ENCODE results near the gene KRABD2.

DNA sequence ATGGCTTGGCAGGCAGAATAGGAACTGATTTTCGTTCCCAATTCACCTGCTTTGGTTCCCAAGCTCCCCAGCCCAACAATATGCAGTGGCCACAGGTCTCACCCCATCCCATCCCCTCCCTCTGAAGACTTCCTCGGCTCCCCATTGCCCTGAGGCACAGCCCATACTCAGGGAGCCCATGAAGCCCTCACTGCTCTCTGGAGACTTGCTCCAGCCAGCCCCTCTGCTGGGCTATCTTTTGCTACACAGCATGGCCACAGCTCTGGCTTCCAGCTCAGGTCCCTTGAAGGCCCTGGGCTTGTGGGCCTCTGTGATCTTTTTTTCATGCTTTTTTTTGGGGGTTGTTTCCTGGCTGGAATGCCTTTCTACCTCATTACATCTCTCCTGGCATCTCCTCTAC, 29.7 kb upstream of the KRABD2 start:
- no peak for TF ChIP-seq EZH2 (IDR thresholded peaks at IDR 0.05; ENCODE audit: borderline replicate concordance, low read length)
- TF ChIP-seq, protein P1, sequence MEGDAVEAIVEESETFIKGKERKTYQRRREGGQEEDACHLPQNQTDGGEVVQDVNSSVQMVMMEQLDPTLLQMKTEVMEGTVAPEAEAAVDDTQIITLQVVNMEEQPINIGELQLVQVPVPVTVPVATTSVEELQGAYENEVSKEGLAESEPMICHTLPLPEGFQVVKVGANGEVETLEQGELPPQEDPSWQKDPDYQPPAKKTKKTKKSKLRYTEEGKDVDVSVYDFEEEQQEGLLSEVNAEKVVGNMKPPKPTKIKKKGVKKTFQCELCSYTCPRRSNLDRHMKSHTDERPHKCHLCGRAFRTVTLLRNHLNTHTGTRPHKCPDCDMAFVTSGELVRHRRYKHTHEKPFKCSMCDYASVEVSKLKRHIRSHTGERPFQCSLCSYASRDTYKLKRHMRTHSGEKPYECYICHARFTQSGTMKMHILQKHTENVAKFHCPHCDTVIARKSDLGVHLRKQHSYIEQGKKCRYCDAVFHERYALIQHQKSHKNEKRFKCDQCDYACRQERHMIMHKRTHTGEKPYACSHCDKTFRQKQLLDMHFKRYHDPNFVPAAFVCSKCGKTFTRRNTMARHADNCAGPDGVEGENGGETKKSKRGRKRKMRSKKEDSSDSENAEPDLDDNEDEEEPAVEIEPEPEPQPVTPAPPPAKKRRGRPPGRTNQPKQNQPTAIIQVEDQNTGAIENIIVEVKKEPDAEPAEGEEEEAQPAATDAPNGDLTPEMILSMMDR (conservative IDR thresholded peaks at IDR 0.05 in 1 of 2, IDR thresholded peaks at IDR 0.05 in 1 of 2; ENCODE audit: extremely low read depth in 1 of 2, insufficient read depth in 1 of 2, low read depth in 1 of 2, low read length in 2 of 2) = no peak

Data from mammary epithelial cell (primary cell).